Measurements from ENCODE around the gene CEP131. TPM values are rescaled to one million over a fixed set of nuclear protein-coding genes. Genes with fewer than 3 reads are reported as not detected.

Gene CEP131
- total RNA-seq, 1 donor from 2014 or later: 15.9 TPM

DNA sequence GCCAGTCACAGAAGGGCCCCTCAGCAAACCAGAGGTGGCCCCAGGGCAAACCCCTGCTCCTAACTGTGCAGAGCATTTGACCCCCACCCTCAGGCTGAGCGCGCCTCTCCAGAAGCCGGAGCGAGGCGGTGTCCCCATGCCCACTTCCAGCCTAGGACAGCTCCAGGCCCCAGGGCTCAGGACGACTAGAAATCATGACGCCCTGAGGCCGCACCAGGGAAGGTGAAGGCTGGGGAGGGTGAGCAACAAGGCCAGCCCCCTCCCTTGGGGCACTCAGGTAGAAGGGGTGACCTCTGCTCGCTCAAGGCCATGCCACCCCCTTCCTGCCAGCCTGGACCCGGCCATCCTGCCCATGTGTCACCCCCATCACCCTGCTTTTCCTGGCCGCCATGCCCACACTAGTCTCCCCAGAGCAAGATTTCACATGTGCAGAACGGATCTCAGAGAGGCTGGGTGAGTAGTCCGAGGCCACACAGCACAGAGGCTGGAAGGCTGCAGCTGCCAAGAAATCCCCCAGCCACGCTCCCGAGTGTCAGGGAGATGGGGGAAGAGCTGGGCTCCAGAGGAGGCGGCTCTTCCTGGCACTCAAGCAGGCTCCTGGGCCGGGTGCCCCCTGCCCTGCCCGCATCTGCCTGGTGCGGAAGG, 59.6 kb downstream of the CEP131 start:
- peaks cover 25% of the 10 kb centered on the region for H3K27me3 Mint-ChIP-seq
- no peaks in the 10 kb centered on the region for H3K36me3 Mint-ChIP-seq (ENCODE audit: low read depth)
- DNase-seq (no peak), ATAC-seq (ENCODE audit: low read depth) (no peak)
- TF ChIP-seq, protein P1, sequence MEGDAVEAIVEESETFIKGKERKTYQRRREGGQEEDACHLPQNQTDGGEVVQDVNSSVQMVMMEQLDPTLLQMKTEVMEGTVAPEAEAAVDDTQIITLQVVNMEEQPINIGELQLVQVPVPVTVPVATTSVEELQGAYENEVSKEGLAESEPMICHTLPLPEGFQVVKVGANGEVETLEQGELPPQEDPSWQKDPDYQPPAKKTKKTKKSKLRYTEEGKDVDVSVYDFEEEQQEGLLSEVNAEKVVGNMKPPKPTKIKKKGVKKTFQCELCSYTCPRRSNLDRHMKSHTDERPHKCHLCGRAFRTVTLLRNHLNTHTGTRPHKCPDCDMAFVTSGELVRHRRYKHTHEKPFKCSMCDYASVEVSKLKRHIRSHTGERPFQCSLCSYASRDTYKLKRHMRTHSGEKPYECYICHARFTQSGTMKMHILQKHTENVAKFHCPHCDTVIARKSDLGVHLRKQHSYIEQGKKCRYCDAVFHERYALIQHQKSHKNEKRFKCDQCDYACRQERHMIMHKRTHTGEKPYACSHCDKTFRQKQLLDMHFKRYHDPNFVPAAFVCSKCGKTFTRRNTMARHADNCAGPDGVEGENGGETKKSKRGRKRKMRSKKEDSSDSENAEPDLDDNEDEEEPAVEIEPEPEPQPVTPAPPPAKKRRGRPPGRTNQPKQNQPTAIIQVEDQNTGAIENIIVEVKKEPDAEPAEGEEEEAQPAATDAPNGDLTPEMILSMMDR (IDR thresholded peaks at IDR 0.05): no peak
- intact Hi-C loops (cut with micrococcal nuclease): no loop called here
- no peak overlapping the region for H3K27ac Mint-ChIP-seq
- peaks cover 5% of the 10 kb centered on the region for H3K4me1 Mint-ChIP-seq
- CTCF ChIA-PET: no interaction called here
- H3K9me3 Mint-ChIP-seq: no peaks in the 10 kb centered on the region
- POLR2A ChIA-PET: no interaction called here
- H3K4me3 Mint-ChIP-seq: no peak overlapping the region

DNA sequence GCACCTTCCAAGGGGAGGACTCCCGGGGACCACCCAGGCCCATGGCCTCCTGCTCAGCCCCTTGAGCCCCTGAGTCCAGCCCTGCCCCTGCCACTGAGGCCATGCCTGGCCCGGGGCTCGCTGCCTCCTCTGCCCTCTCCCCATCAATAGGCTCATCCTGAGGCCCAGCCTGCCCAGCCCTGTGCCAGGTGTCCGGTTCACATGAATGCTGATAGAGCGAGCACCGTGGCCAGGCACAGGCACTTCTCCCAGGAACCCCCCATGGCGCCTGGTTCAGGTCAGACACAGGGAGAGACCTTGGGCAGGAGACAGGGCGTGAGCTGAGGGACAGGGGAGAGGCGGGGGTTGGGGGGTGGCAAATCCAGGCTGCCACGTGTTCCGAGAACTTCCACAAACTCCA, 60.3 kb downstream of the CEP131 start:
- Mint-ChIP-seq H3K27me3 (peaks cover 25% of the 10 kb centered on the region), H3K4me3 (no peak overlapping the region), H3K27ac (no peak overlapping the region), H3K4me1 (peaks cover 5% of the 10 kb centered on the region), H3K36me3 (ENCODE audit: low read depth) (no peaks in the 10 kb centered on the region), H3K9me3 (no peaks in the 10 kb centered on the region)
- TF ChIP-seq, protein P1 (IDR thresholded peaks at IDR 0.05): no peak
- POLR2A ChIA-PET: no interaction called here
- DNase-seq (no peak), ATAC-seq (ENCODE audit: low read depth) (no peak)
- CTCF ChIA-PET: no interaction called here
- intact Hi-C loops (cut with micrococcal nuclease): no loop called here

DNA sequence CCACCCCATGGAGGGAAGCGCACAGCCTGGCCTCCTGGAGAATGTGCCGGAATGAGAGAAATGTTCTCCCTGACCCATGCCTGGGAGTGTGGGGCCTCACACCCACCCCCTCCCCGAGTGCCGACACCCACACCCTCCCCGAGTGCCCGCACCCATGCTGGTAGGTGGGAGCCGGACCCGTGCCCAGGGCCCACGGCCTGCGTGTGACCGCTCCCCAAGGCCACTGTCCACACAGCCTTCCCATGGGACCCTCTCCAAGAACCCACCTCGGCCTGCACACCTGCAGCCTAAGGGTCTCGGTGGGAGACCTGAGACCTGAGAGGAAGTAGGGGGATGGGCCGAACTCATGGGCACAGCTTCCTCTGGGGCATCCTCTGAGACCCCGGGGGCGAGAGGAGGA, 60.8 kb downstream of the CEP131 start:
- ChIA-PET CTCF (no interaction called here), POLR2A (no interaction called here)
- Mint-ChIP-seq H3K27ac (no peak overlapping the region), H3K9me3 (no peaks in the 10 kb centered on the region), H3K4me3 (no peak overlapping the region), H3K27me3 (peaks cover 22% of the 10 kb centered on the region), H3K36me3 (ENCODE audit: low read depth) (no peaks in the 10 kb centered on the region), H3K4me1 (peaks cover 4% of the 10 kb centered on the region)
- intact Hi-C loops (cut with micrococcal nuclease): no loop called here
- no peak for DNase-seq
- no peak for ATAC-seq (ENCODE audit: low read depth)
- TF ChIP-seq, protein P1 (IDR thresholded peaks at IDR 0.05): no peak

DNA sequence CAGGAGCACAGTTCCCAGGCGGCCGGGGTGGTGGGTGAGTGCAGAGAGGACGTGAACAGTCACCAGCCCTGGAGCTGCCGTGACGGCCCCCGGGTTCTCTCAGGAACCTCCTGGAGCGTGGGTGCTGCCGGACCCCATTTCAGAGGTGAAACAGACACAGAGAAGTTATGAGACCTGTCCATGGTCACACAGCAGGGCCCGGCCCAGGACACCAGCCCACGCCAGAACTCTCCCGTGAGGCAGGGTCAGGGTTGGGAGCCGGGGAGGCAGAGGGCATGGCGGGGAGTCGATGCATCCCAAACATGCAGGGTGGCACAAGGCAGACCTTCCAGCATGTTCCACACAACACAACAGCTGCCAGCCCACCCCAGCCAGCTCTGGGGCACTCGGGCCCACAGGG, 61.2 kb downstream of the CEP131 start:
- ChIA-PET CTCF (no interaction called here), POLR2A (no interaction called here)
- intact Hi-C loops (cut with micrococcal nuclease): no loop called here
- Mint-ChIP-seq H3K27me3 (peaks cover 22% of the 10 kb centered on the region), H3K36me3 (ENCODE audit: low read depth) (no peaks in the 10 kb centered on the region), H3K4me1 (peaks cover 4% of the 10 kb centered on the region), H3K4me3 (no peak overlapping the region), H3K9me3 (no peaks in the 10 kb centered on the region), H3K27ac (no peak overlapping the region)
- no peak for DNase-seq
- TF ChIP-seq, protein P1 (IDR thresholded peaks at IDR 0.05): no peak
- ATAC-seq (ENCODE audit: low read depth): no peak

DNA sequence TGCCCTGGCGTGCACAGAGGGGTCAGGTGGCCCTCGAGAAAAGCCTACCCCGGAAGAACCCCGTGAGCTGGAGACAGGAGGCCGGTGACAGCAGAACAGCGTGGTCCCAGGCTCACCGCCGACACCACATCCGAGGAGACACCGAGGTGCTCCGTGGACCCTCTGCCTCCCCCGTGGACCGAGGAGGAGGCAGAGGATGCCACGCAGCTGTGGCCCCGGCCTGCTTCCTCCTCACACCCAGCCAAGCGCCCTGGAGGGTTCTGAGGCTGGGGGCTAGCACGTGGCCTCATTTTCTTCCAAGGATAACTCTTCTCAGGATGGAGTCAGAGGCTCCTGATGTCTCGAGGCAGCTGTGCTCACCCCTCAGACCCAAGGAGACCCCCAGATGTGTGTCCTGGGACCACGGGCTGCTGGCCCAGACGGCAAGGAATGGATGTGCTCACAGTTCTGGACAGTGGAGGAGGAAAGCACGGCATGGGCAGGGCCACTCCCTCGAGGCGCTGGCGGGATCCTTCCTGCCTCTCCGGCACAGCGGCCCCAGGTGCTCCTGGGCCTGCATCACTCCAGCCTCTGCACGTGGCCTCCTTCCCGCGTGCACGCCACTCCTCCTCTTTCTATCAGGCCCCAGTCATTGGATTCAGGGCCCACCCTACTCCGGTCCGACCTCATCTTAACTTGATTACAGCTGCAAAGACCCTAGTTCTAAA, 61.9 kb downstream of the CEP131 start:
- no peak for DNase-seq
- Mint-ChIP-seq H3K36me3 (ENCODE audit: low read depth) (no peaks in the 10 kb centered on the region), H3K9me3 (no peaks in the 10 kb centered on the region), H3K4me3 (no peak overlapping the region), H3K27me3 (peaks cover 22% of the 10 kb centered on the region), H3K27ac (no peak overlapping the region), H3K4me1 (peaks cover 4% of the 10 kb centered on the region)
- ChIA-PET POLR2A (no interaction called here), CTCF (interaction anchor here (0.6 kb wide), 1 partner anchor 1327 kb away, joined by 3 read pairs; no protein-coding TSS in a partner anchor)
- TF ChIP-seq, protein P1 (IDR thresholded peaks at IDR 0.05): no peak
- intact Hi-C loops (cut with micrococcal nuclease): no loop called here
- ATAC-seq (ENCODE audit: low read depth): no peak

Data from activated B cell treated with CpG ODN at 0.5 μM for 24 hours (primary cell).